ENCODE results near the gene SLC22A7.
"Not testable (repeated sequence)": the region's sequence is repeated elsewhere in the genome, so short reads cannot be mapped to it uniquely, and the experiment has no call there.

Gene SLC22A7

DNA sequence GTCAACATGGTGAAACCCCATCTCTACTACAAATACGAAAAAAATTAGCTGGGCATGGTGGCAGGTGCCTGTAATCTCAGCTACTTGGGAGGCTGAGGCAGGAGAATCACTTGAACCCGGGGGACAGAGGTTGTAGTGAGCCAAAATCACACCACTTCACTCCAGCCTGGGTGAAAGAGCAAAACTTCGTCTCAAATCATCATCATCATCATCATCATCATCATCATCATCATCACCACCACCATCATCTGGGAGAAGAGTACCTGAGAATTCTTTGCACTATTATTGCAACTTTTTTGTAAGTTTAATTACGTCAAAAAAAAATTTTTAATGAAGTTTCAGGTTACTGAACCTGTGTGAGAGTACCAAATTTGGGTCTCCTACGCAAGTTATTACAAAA, 53.9 kb downstream of the SLC22A7 start:
- DNase-seq: not testable (repeated sequence)

Measured in SIG-M5 (cell line).